ENCODE data around the gene PPP1R11.

PPP1R11 gene

DNA sequence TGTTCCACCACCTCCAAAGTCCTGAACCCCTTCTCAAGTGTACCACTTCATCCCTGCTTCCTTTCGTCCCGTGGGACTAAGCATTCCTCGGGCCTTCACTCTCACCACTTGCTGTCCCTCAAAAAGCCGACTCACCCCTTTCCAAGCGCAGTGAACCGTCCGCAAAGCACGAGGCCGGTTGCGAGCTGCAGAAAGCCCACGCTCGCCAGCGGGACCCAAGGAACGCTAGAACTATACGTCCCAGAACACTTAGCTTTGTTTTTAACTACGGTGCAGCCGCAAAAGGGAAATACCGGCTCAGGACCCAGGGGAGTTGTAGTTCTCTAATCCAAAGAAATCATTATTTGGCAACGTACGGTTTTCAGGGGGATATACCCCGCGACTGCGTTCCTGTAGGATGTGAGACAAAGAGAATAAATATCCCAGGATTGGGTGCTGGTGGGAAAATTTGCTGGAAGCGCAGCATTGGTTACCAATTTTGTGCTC lies 6.3 kb upstream of the PPP1R11 start:
- intact Hi-C loops (cut with DNase I), result no loop called here
- peak in 33 of 42 donors; percentile 15 to 65 (median 38) for DNase-seq

DNA sequence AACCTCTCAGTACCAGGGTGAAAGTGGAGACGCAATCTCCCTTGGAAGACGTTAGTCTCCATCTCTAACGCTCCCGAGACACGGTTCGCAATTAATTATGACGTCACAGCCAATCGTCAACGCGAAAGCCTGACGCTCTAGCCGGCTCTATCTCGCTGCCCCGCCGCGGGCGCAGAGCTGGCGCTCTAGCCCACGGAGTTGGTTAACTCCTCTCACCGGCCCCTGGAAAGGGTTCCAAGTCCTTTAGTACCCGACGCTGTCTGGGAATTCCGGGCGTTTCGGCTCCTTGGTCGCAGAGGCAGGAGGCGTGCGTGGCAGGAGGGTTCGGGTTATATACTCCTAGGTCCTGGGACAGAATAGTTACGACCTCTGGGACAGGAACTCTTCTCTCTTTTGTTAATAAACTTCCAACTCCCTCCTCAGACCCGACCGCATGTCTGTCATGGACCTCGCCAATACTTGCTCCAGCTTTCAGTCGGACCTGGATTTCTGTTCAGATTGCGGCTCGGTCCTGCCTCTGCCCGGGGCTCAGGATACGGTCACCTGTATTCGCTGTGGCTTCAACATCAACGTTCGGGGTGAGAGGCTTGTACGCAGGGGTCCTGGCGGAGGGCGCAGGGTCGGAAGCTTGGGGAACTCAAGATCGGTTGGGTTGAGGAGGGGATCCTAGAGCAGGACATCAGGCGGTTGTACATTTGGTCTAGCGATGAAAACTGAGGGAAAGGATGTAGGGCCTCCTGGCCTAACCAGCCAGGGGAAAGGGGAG lies 5.7 kb upstream of the PPP1R11 start, which contains the start of gene POLR1H:
Gene POLR1H (plus strand): TSS at position 174 of the 766 bp plus-strand sequence. CDS start 260 bp downstream, at position 434.
- intact Hi-C loops (cut with DNase I), result no loop called here
- DNase-seq, result peak; percentile 85 to 98 (median 94)

DNA sequence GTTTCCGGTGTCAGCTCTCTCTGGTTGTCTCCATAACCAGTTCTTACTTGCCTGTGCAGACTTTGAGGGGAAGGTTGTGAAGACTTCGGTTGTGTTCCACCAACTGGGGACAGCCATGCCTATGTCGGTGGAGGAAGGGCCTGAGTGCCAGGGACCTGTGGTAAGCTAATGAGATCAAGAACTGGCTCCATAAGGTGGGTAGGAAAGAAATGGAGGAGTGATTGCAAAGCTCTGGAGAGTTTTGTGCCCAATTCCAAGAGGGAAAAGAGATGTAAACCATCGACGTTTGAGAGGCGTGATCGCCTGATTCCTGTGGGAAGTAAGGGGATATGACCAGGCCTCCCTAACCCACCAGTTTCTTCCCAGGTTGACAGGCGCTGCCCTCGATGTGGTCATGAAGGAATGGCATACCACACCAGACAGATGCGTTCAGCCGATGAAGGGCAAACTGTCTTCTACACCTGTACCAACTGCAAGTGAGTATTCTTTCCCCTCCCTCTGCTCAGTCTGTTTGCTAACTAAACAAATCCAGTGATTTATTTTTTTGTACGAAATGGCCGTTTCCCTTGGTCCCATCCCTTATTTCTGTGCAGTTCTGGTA lies 5.0 kb upstream of the PPP1R11 start:
- intact Hi-C loops (cut with DNase I), result no loop called here
- peak in 7 of 42 donors; percentile 6 to 49 (median 14) for DNase-seq

DNA sequence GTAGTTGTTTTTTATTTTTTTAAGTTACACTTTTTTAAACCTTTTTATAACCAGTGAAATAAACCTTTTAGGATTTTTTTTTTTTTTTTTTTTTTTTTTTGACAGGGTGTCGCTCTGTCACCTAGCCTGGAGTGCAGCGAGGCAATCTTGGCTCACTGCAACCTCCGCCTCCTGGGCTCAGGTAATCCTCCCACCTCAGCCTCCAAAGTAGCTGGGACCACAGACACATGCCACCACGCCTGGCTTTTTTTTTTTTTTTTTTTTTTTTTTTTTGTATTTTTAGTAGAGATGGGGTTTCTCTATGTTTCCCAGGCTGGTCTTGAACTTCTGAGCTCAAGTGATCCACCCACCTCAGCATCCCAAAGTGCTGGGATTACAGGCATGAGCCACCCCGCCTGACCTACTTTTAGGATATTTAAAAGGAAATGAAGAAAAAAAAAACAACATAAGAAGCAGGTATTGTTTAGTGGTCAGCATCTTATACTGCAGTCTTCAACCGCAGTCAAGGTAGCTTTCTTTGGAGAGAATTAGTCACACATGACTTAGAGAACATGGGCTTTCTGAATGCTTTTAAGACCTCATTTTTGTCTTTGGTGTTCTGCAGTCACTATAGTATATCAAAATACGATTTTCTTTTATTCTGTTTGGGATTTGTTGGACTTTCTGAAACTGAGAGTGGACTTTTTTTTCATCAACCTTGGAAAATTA lies 4.4 kb upstream of the PPP1R11 start:
- intact Hi-C loops (cut with DNase I), result no loop called here

DNA sequence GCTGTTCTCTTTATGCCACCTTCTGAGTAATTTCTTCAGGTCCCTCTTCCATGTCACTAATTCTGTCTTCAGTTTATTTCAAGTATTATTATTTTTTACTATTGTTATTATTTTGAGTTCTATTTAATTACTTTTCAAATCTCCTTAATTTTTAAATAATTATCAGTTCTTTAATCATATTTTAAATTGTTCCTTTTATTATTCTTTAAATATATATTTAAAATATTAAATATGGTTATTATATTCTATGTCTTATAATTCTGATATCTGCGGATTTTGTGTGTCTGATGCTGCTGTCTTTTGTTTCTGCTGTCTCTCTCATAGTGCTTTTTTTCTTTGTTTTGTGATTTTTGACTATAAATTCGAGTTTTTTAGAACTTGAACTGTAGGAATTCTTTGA lies 3.7 kb upstream of the PPP1R11 start:
- DNase-seq, result no peak
- intact Hi-C loops (cut with DNase I), result no loop called here

More for the DNA sequence above, 4.4 kb upstream of the PPP1R11 start:
- no peak for DNase-seq

DNA sequence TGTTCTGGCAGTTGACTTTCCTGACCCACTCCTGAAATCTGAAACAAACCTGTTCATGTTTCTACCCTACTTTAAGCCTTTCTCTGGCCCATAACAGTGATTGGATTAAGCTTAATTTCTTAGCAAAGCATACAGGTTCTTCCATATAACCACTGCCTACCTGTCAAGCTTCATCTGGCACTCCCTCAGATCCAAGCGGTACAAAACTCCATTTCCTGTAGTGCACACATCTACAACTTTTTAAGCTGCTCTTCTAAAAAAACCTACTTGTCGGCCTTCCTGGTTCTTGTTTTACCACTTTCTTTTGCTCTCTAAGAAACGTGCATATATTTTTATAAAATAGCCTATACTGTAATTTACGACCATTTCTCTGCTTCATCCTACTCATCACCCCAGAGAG lies 916 bp upstream of the PPP1R11 start:
- intact Hi-C loops (cut with DNase I), result no loop called here
- DNase-seq, result no peak

DNA sequence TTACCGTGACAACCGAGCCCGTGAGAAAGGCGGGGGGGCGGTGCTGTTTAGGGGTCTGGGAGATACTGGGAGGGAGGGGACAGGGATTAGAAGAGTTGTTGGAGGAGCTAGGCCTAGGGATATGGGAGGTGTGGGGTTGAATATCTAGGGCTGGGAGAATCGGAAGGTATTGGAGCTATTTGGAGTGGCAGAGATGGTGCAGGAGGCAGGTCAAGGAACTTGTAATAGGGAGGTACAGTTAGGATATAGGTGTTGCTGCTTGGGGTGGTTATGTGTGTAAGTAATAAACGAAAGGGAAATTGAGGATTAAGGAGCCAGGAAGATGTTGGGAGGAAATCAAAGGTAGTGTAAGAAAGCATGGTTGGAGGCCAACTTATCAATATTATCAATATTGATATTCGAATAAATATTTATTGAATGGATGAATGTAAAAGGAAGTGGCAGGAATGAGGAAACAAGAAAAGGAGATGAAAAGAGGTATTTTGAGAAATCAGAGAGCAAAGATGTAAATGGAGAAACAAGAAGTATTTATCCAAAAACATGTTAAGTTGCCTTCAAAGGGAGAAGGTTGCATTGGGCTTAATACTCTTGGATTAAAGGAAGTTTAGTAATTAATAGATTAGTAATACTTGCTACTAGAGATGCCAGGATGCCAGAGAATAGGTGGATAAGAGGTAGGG lies 602 bp downstream of the PPP1R11 start:
- peak in 1 of 42 donors; percentile 87 for DNase-seq
- intact Hi-C loops (cut with DNase I), result no loop called here

DNA sequence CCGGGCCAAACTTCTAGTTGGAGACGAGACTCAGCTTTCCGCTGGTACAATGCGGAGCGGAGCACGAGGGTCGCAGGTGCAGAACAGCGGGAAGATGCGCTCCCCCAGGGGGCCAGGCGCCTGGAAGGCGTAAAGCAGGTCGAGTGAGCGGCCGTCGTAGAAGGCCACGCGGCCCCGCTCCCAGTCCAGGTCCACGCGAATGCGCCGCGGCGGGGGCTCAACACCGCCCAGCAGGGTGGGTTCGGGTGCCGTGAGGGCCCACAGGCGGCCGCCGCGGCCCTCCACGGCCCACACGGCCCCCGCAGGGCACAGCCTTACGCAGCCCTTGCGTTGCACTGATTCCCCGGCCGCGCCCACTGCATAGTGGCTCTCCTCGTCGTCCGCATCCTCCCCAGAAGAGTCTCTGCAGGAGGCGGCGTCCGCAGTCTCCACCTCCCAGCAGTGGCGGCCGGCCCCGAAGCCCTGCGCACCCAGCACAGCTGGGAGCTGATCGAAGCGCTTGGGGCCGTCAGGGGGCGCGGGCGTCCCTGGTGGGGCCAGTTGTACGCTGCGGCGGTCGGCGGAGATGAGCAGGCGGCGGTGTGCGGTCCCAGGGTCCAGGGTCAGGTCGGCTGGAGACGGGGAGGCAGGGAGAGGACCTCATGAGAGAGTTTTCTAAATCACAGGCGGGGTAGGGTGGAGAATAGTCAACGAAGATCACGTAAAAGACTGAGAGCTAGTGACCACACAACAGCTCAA lies 4.3 kb downstream of the PPP1R11 start:
- intact Hi-C loops (cut with DNase I), result no loop called here
- DNase-seq, result peak in 2 of 42 donors; percentile 7 to 41

DNA sequence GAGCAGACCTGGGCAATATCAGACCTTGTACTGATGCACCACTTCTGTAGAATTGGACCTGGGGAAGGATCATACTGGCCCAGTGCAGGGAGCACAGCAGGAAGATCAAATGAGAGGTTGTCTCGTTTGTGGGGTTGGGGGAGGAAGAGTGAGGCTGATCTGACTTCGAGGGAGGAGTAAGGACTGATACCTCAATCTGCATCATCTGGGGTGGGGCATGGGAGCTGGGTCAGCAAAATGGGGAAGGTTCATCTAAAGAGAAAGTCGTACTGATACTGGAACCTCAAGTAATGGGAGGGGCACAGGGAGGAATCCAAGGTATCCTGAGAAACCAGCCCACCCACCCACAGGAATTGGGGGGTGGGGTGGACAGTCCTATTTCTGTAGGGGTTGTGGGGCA lies 4.9 kb downstream of the PPP1R11 start:
- no peak for DNase-seq
- intact Hi-C loops (cut with DNase I), result no loop called here

DNA sequence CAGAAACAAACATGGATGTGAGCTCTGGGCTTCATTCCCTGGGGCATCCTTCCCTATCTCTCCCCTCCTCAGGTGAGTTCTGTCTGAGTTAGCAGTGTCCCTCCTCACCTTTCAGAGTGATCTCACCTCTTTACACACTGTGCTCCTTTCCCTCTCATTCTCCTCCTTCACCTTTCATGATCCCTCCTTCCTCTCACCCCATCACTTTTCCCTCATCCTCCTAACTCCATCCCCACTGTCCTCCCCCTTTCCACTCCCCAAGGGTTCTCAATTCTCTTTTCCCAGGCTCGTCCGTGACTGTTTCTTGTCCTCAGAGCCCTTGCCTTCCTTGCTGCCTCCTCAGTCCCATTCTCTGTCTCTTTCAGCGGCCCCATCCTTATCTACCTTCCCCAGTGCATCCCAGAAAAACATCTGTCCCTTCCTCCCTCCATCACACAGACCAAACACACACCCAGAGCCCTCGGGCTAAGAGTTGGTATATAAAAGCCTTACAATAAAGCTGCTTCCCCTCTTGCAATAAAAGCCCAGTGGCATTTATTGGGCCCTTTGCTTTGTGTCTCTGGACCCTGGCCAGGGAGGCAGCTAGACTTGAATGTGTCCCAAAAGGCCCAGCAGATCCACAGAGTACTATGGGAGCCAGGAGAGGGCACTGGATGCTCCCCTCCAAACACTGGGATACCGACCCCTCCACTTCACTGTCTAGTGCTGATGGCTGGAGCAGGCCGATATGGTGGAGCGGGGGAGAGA lies 6.7 kb downstream of the PPP1R11 start:
- no peak for DNase-seq

DNA sequence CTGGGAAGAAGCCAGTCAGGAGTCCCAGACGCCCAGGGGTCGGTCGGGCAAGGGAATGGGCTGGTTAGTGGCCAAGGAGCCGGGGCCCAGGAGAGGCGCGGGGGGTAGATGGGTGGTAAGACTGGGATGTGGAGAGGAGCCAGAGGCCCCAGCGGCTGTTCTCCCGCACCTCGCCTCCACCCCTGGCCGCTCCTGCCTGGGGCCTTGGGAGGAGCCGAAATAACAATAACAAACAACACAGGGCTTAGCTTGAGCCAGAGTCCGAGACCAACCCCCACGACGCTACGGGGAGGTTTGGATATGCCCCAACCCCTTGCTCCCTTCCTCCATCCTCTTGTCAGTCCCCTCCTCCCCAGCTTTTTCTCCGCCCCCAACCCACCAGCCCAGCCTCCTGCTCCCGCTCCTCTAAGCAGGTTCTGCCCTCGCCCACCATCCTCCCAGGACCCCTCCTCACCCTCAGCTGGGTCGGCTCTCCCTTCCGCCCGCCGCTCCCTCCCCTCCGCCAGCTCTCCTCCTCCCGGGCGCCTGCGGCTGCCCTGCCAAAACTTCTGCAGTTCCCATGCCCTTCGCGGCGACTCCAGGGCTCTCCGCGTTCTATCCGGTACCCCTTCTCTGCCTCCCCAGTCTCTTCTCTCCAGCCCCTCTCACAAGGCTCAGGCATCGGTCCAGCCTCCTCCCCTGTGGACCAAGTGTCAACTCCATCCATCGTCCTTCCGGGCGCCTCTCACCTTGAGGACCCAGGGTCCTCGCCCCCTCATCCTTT lies 7.5 kb downstream of the PPP1R11 start:
- intact Hi-C loops (cut with DNase I), result no loop called here
- no peak for DNase-seq

More for the DNA sequence above, 6.7 kb downstream of the PPP1R11 start:
- intact Hi-C loops (cut with DNase I), result no loop called here

DNA sequence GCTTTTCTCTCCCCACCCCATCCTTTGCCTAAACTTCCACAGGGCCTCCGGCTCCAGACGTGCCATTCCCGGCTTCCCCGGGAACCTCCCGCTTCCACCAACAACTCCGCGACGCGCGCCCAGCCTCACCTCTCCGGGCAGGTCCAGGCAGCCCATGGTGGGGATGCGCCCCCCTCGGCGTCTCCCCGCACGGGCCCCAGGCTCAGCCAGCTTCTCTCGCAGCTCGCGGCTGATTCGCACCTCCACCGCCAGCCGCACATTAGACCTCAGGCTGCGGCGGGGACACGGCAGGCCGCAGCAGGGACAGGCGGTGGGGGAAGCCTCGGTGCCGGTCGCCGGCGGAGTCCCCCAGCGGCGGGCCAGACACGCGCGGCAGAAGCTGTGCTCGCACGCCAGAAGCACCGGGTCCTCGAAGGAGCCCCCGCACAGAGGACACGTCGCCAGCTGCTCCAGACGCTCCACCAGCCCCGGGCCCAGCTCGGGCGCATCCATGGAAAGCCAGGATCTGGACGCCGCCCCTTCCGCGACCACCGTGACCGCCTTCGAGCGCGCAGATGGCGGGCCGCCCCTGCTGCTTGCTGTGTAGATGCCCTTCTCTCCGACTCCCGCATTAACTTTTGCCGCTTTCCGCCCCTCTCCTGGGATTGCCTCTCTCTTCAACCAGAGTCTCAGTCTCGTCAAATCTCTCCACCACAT lies 8.2 kb downstream of the PPP1R11 start, which contains the start of gene RNF39:
Gene RNF39 (minus strand): TSS at position 676 of the 696 bp plus-strand sequence. CDS start 184 bp downstream, at position 492.
- intact Hi-C loops (cut with DNase I), result no loop called here
- DNase-seq, result no peak

DNA sequence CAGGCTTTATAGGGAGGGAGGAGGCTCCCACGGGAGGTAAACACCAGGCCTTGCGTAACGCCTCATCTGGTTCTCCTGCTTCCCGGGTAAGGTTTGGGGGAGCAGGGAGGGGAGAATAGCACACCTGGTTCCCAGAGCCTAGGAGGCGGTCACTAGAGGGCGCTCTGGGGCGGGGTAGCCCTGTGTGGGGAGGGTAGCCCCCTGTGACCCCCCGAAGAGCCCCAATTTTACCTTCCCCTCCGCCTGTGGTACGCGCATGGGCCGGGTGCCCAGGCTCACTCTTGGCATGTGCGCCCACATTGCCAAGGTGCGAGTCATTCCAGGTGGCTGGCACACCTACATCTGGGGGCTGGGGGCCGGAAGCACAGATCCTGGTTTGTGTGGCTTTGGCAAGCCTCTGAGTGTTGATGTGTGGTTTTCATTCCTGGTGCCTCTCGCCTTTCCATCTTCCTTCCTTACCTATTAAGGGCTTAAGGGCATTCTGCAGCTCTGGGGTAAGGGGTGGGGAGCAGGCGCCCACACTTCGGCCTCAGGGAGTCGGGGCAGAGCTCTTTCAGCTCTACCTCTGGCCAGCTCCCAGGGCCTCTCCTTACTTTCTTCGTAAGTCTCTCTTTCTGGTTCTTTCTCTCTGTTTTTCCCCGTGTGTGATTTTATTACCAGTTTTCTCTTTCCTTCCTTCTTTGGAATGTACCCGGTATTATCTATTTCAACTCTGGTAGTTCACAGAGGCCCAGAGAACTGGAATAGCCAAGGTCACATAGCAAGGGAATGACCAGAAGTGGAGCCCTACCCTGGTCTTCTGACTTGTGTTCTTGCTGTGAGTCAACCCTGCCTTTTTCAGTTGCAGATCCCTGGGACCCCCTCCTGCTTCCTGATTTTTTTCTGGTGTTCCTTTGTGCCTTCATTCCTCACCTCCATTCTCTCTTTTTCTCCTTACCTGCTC lies 9.1 kb downstream of the PPP1R11 start:
- intact Hi-C loops (cut with DNase I), result no loop called here
- DNase-seq, result peak in 1 of 42 donors; percentile 44

DNA sequence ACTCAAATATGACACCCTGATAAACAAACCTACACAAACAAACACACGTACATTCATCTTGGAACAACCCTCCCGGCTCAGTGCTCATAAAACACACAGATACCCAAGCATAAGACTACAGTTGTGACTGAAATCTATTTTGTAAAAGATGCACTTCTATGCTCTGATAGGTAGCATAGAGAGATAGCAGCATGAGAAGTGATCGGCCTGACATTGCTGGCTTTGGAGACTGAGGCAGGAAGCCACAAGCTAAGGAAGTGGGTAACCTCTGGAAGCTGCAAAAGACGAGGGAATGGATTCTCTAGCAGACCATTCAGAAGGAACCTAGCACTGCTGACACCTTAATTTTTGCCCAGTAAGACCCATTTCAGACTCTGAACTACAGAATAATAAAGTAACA lies 10.2 kb downstream of the PPP1R11 start:
- no peak for DNase-seq
- intact Hi-C loops (cut with DNase I), result no loop called here

DNA sequence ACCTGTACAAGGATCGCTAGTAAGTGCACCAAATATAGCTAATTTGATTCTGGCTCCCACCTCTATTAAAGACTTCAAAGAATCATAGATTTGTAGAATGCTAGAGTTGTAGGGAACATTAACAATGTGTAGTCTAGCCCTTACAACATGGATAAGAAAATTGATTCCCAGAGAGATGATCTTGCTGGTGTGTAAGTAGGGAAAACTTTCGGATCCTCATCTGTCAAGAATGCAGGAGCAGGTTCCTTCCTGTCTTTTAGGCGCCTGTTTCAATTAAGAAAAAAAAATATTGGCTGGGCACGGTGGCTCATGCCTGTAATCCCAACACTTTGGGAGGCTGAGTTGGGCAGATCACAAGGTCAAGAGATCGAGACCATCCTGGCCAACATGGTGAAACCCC lies 20.9 kb downstream of the PPP1R11 start:
- no peak for DNase-seq
- intact Hi-C loops (cut with DNase I), result no loop called here

Data from head of caudate nucleus (tissue), 42 donors.